ENCODE measurements around the gene VPS26B. TPM values are rescaled to one million over a fixed set of nuclear protein-coding genes. Genes with fewer than 3 reads are reported as not detected.

Gene VPS26B
- total RNA-seq, 2 experiments from 2014 or later = 60.4 to 63.9 TPM

DNA sequence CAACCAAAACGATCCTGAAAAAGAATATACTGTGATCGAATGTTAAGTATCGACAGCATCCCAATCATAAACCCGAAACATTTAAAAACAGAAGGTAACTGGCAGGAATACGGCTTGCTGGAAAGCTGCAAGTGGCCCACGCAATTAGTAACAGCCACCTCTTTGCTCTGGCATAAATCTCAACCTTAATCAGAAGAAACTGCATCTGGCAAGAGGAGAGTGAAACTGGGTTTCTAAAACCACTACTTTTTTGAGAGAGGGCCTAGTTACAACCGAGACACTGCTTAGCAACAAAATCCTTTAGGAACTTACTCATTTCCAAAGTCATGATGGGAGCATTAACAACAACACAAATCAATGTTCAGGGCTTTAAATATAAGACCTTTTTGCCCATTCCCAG, 8.6 kb upstream of the VPS26B start:
- Mint-ChIP-seq H3K9me3 (no peaks in the 10 kb centered on the region), H3K4me3 (no peak overlapping the region), H3K4me1 (peaks cover 62% of the 10 kb centered on the region), H3K27ac (no peak overlapping the region), H3K27me3 (no peaks in the 10 kb centered on the region), H3K36me3 (ENCODE audit: low read depth) (peaks cover 64% of the 10 kb centered on the region)
- POLR2A ChIA-PET = interaction anchor here (0.6 to 1.2 kb wide), 2 partner anchors 9 to 40 kb away, joined by 3 to 4 read pairs; partner anchors contain the start of gene VPS26B
- no peak for DNase-seq
- CTCF ChIA-PET = no interaction called here

DNA sequence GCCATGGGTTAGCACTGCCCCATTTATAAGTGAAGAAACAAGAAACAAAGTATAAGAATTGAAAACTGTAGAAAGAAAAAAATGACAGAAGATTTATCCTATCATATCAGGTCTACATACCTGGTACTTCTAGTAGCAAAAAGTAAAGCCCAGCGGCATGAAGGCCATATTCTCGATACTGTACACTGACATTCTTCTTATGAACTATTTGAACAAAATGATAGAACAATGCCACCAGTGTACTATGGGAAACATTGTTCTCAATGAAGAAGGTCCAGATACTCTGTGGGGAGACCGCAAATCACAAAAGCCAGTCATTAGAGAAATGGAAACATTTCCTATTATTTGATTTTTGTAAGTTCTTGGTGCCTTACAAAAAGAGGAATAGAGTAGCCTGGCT, 7.7 kb upstream of the VPS26B start:
- no peaks in the 10 kb centered on the region for H3K9me3 Mint-ChIP-seq
- no peak for DNase-seq
- H3K27ac Mint-ChIP-seq = no peak overlapping the region
- CTCF ChIA-PET = no interaction called here
- peaks cover 67% of the 10 kb centered on the region for H3K4me1 Mint-ChIP-seq
- no peaks in the 10 kb centered on the region for H3K27me3 Mint-ChIP-seq
- POLR2A ChIA-PET = no interaction called here
- no peak overlapping the region for H3K4me3 Mint-ChIP-seq
- peaks cover 61% of the 10 kb centered on the region for H3K36me3 Mint-ChIP-seq (ENCODE audit: low read depth)

DNA sequence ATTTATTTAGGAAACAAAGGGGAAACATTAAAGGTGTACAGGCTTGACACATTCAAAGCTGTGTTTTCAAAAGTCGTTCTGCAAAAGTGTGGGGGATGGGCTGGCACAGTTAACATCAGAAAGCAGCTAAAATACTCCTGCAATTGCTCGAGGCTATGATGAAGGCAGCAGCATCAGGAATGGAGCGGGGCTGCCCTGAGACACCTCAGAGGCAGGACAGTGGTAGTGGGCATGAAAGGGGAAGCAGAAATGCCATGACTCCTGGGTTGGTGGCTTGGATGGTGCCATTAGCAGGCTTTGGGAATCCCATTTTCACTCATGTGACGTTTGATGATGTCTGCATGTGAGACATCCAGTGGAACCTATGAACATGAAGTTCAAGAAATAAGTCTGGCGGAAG, 1.4 kb upstream of the VPS26B start:
- peak overlapping the region; percentile 95 for H3K4me3 Mint-ChIP-seq
- no peaks in the 10 kb centered on the region for H3K27me3 Mint-ChIP-seq
- H3K36me3 Mint-ChIP-seq (ENCODE audit: low read depth) = peaks cover 58% of the 10 kb centered on the region
- H3K4me1 Mint-ChIP-seq = peaks cover 72% of the 10 kb centered on the region
- CTCF ChIA-PET = interaction anchor here (1.3 to 4.2 kb wide), 6 partner anchors 10 to 51 kb away, joined by 3 to 35 read pairs (median 11); partner anchors contain the start of genes ACAD8, GLB1L3 and THYN1
- H3K9me3 Mint-ChIP-seq = no peaks in the 10 kb centered on the region
- DNase-seq = peak; percentile 30
- peak overlapping the region; percentile 85 for H3K27ac Mint-ChIP-seq
- POLR2A ChIA-PET = interaction anchor here (0.8 to 6.1 kb wide), 14 partner anchors 11 to 360 kb away, joined by 3 to 116 read pairs (median 14); partner anchors contain the start of genes ACAD8, GLB1L3 and THYN1

DNA sequence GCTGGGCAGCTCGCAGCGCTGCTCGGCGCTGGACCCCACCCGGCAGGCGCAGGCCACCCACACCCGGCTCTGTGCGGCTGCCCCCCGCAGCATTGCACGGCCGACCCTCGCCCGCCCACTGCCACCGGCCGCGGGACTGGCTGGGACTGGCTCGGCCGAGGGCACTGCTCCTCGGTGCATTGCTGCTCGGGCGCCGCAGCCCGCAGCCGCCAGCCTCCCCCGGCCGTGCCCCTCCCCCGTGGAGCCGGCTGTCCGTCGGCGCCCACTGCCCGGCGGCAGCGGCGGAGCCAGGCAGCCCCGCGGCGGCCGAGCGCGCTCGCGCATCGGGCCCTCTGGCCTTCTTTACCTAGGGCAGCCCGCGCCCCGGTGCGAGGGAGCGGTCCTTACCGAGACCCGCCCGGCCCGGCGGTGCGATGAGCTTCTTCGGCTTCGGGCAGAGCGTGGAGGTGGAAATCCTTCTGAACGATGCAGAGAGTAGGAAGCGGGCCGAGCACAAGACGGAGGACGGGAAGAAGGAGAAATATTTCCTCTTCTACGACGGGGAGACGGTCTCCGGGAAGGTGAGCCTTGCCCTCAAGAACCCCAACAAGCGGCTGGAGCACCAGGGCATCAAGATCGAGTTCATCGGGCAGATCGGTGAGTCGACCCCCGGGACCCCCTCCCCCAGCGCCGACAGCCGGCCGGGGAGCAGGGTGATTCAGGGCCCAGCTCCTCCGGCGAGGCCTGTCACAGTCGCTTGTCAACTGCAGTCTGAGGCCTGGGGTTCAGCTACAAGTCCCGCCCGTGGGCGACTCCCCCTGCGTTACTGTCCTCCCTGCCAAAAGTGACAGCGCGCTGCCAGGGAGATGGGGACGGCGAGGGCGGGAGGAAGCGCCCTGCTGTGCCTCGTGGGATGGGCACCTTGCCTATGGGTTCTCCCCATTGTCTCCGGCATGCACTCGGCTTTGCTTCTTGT, 516 bp downstream of the VPS26B start:
- Mint-ChIP-seq H3K36me3 (ENCODE audit: low read depth) (peaks cover 54% of the 10 kb centered on the region), H3K4me3 (peak overlapping the region; percentile 95), H3K27ac (peak overlapping the region; percentile 88), H3K9me3 (no peaks in the 10 kb centered on the region), H3K4me1 (peaks cover 78% of the 10 kb centered on the region), H3K27me3 (no peaks in the 10 kb centered on the region)
- ChIA-PET CTCF (interaction anchor here (0.7 to 4.2 kb wide), 11 partner anchors 8 to 54 kb away, joined by 3 to 35 read pairs (median 5); partner anchors contain the start of genes ACAD8, GLB1L3 and THYN1), POLR2A (interaction anchor here (0.7 to 6.1 kb wide), 24 partner anchors 9 to 358 kb away, joined by 3 to 116 read pairs (median 6); partner anchors contain the start of genes ACAD8, GLB1L2, GLB1L3 and THYN1)
- DNase-seq = peak; percentile 74

DNA sequence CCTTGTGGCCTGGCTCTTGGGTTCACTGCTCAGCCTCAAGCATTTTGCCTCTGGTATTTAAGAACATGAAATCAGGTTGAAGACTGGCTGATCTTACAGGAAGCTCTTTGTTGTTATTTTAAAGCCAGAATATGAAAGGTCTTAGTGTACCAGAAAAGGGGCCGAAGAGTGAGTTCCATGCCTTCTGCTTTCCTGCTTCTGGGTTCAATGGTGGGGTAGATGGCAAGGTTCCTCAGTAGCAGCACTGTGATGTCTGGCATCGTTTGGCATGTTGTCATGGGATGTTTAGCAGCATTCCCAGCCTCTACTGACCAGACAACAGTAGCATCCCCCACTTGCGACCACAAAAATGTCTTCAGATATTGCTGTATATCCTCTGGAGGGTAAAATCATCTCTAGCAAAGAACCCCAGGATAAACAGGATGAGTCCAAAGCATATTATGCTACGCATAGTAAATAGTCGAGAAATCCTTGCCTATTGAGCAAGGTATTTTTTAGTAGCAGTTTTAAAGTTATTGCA, 2.4 kb downstream of the VPS26B start:
- DNase-seq = no peak
- Mint-ChIP-seq H3K4me3 (peak overlapping the region; percentile 40), H3K27me3 (no peaks in the 10 kb centered on the region), H3K4me1 (peaks cover 75% of the 10 kb centered on the region), H3K9me3 (no peaks in the 10 kb centered on the region), H3K36me3 (ENCODE audit: low read depth) (peaks cover 43% of the 10 kb centered on the region), H3K27ac (no peak overlapping the region)
- ChIA-PET POLR2A (interaction anchor here (0.7 to 6.1 kb wide), 4 partner anchors 15 to 49 kb away, joined by 3 to 116 read pairs (median 54); partner anchors contain the start of genes ACAD8, GLB1L3 and THYN1), CTCF (interaction anchor here (1.2 to 4.2 kb wide), 5 partner anchors 18 to 47 kb away, joined by 3 to 35 read pairs (median 6); partner anchors contain the start of gene GLB1L3)

DNA sequence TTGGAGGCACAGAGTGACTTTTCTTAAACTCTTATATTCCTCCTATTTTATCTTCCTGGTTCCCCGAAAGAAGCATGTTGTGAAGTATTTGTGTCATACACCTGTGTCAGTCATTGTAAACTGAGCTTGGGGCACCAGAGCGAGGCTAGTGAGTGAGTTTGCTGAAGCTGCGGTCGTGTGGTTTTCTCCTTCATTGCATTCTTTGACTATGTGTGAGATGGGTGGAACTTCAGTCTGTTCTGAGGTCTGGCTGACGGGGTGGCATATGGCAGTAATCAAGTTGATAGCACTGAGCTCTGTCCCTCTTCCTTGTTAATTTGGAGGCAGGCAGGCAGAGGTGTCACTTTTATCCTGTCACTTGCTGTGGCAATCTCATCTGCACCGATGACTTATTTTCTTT, 4.2 kb downstream of the VPS26B start:
- Mint-ChIP-seq H3K36me3 (ENCODE audit: low read depth) (peaks cover 27% of the 10 kb centered on the region), H3K4me3 (no peak overlapping the region), H3K27me3 (no peaks in the 10 kb centered on the region), H3K9me3 (no peaks in the 10 kb centered on the region), H3K4me1 (peaks cover 74% of the 10 kb centered on the region), H3K27ac (no peak overlapping the region)
- ChIA-PET POLR2A (interaction anchor here (0.9 to 1.1 kb wide), 2 partner anchors 20 to 73 kb away, joined by 3 read pairs; no protein-coding TSS in a partner anchor), CTCF (interaction anchor here (1.1 to 1.2 kb wide), 3 partner anchors 16 to 33 kb away, joined by 3 to 5 read pairs (median 5); no protein-coding TSS in a partner anchor)
- DNase-seq = peak; percentile 41

DNA sequence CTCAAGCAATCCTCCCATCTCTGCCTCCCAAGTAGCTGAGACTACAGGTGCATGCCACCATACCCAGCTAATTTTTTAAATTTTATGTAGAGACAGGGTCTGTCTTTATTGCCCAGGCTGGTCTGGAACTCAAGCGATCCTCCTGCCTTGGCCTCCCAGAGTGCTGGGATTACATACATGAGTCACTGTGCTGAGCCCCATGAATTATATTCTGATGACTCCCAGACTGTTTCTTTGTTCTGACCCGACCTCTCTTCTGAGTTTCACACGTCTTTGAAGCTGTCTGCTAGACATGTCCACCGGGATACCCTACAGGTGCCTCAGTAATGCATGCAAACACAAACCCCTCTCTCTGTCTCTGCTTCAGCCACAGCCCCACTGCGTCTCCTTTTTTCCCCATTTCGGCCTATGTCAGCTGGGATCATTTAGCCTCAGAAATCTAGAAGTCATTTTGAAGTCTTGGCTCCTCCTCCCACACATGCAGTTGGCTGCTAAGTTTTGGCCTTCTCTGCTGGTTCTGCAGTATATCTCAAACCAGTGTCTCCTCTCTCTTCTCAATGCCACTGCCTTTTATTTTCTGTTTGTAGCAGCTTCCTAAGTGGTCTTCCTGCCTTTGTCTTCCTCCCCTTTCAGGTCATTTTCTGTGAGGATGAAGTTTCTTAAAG, 4.8 kb downstream of the VPS26B start:
- no peak overlapping the region for H3K4me3 Mint-ChIP-seq
- no peaks in the 10 kb centered on the region for H3K9me3 Mint-ChIP-seq
- H3K27ac Mint-ChIP-seq = peak overlapping the region; percentile 23
- no peaks in the 10 kb centered on the region for H3K27me3 Mint-ChIP-seq
- peaks cover 74% of the 10 kb centered on the region for H3K4me1 Mint-ChIP-seq
- peaks cover 24% of the 10 kb centered on the region for H3K36me3 Mint-ChIP-seq (ENCODE audit: low read depth)
- ChIA-PET POLR2A (interaction anchor here (0.9 to 1.1 kb wide), 2 partner anchors 20 to 74 kb away, joined by 3 read pairs; no protein-coding TSS in a partner anchor), CTCF (interaction anchor here (1.1 to 1.2 kb wide), 3 partner anchors 15 to 33 kb away, joined by 3 to 5 read pairs (median 5); no protein-coding TSS in a partner anchor)
- DNase-seq = no peak

DNA sequence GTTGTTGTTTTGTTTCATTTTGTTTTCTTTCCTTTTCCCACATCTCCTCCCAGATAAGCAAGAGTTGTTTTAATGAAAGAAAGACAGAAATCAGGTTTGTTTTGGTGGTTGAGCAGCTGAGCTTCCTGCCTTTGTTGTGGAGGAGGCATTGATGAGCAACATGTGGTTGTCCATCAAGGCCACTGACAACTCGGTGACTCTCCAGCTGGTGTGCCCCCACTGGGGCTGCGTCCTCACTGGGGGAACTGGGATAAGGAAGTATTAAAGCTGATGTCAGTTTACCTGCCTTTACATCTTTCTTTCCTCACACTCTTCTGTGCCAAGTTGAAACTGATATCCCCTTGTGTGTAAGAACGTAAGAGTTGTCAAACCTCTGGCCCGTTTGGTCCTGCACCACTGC, 5.9 kb downstream of the VPS26B start:
- Mint-ChIP-seq H3K4me3 (no peak overlapping the region), H3K36me3 (ENCODE audit: low read depth) (peaks cover 29% of the 10 kb centered on the region), H3K27ac (peak overlapping the region; percentile 9), H3K27me3 (no peaks in the 10 kb centered on the region), H3K4me1 (peaks cover 74% of the 10 kb centered on the region), H3K9me3 (no peaks in the 10 kb centered on the region)
- DNase-seq = no peak
- ChIA-PET CTCF (interaction anchor here (0.6 kb wide), 1 partner anchor 24 kb away, joined by 3 read pairs; no protein-coding TSS in a partner anchor), POLR2A (no interaction called here)

DNA sequence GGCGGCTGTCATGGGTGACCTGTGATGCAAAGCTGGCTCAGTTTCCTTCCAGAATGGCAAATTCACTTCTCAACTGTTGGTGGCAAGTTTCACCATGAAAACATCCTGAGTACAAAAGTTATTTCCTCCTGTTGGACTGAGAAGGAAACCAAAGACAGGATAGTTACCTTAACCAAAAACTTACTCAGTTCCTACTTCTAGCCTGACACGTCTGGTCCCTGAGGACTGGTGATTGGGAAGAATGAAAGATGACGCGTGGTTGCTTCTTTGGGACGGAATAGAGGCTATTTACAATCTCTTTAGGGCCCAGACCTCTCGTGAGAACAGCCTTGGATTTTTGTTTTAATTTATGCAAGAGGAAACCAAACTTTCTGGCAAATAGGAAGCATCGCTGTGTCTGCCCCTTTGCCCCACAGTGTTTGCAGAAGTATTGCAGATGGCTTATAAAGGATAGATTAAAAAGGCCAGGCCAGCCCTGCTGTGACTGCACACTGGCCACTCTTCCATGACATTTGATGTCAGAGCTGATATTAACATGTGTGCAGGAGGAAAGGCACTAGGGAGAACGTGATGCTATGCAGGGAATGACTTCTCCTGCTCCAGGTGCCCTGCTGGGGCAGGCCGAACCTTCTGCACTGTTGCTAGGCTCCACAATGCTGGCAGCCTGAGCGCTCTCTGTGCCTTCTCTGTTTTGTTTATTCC, 7.6 kb downstream of the VPS26B start:
- Mint-ChIP-seq H3K27me3 (no peaks in the 10 kb centered on the region), H3K9me3 (no peaks in the 10 kb centered on the region), H3K4me1 (peaks cover 57% of the 10 kb centered on the region), H3K4me3 (no peak overlapping the region), H3K36me3 (ENCODE audit: low read depth) (peaks cover 35% of the 10 kb centered on the region), H3K27ac (peak overlapping the region; percentile 13)
- ChIA-PET CTCF (no interaction called here), POLR2A (no interaction called here)
- DNase-seq = no peak

DNA sequence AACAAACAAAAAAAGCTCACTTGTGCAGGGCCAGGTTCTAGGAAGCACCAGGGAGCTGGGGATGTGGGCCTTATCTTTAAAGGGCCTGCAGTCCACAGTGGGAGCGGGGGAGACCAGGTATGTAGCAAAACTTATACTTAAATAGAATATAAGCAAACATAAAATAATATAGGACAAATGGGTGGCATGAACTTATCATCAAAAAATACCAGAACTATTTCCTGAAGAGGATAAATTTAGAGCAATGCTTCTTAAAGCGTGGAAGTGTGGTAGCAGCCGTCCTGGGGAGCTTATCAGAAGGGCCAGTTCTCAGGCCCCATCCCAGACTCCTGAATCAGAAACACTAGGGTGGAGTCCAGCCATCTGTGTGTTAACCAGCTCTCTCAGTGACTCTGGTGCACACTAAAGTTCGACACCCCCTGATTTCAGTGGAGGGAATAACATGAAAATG, 9.3 kb downstream of the VPS26B start:
- Mint-ChIP-seq H3K36me3 (ENCODE audit: low read depth) (peaks cover 35% of the 10 kb centered on the region), H3K9me3 (no peaks in the 10 kb centered on the region), H3K27me3 (no peaks in the 10 kb centered on the region), H3K4me3 (no peak overlapping the region), H3K27ac (no peak overlapping the region), H3K4me1 (peaks cover 42% of the 10 kb centered on the region)
- no peak for DNase-seq
- ChIA-PET CTCF (interaction anchor here (0.9 to 2.2 kb wide), 5 partner anchors 10 to 42 kb away, joined by 3 to 9 read pairs (median 4); partner anchors contain the start of genes NCAPD3 and VPS26B), POLR2A (interaction anchor here (2.6 kb wide), 1 partner anchor 9 kb away, joined by 16 read pairs; the partner anchor contains the start of genes NCAPD3 and VPS26B)

DNA sequence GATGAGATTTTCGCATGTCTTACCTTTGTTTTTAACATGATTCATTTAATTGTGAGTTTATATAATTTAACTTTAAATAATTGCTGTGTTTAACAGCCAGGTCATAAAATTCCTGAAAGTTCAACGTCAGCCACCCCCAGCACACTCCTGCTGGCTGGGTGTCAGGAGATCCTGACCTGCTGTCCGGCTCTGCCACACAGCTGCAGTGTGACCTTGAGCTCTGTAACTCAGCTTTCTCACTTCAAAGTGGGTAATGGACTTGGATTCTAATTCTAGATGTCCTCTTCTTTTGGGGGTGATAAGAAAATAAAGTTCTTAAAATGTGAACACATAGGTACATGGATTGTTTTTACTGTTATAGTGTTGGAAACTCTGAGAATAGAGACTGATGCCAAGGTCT, 10.9 kb downstream of the VPS26B start:
- Mint-ChIP-seq H3K9me3 (no peaks in the 10 kb centered on the region), H3K27ac (no peak overlapping the region), H3K4me1 (peaks cover 25% of the 10 kb centered on the region), H3K4me3 (no peak overlapping the region), H3K27me3 (no peaks in the 10 kb centered on the region), H3K36me3 (ENCODE audit: low read depth) (peaks cover 33% of the 10 kb centered on the region)
- CTCF ChIA-PET = interaction anchor here (1.2 to 2.2 kb wide), 2 partner anchors 9 to 27 kb away, joined by 3 to 9 read pairs; no protein-coding TSS in a partner anchor
- POLR2A ChIA-PET = interaction anchor here (2.6 kb wide), 1 partner anchor 11 kb away, joined by 16 read pairs; the partner anchor contains the start of genes NCAPD3 and VPS26B
- DNase-seq = no peak

Data from activated CD4-positive, alpha-beta memory T cell treated with anti-CD3 and anti-CD28 coated beads, Interleukin-2, amount 10 ng/mL, durations not matched to agents 7 days and 5 days (primary cell).